ENCODE results near the gene ZNF232.
"Not testable (repeated sequence)": the region's sequence is repeated elsewhere in the genome, so short reads cannot be mapped to it uniquely, and the experiment has no call there.

Gene ZNF232

DNA sequence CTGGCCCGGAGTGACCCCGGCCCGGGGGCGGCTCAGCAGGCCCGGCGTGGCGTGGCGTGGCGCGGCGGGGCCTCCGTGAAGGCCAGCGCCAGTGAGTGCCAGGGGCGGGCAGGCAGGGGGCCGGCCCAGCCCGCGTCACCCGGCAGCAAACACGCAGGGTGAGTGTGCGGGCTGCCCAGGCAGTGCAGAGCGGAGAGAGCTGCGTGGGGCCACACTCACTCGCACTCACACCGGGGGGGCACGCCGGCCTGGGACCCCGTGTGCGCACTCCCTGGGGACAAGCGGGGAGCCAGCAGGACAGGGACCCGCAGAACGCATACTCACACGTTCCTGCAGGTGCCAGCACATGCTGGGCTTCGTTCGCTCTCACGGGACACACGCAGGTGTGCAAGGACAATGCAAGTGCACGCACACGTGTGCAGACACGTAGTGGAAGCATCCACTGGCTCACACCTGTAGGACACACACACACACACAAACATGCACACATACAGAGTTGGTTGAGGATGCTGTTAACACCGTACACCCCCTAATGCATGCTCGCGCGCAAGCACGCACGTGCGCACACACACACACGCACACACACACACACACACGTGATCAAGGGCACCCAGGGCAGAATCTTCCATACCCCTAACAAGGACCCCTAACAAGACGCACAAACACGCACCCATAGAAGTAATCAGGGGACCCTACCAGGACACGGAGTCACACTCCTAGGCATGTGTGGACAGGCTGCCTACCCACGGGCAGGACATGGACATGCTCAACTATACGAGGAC, 11.9 kb upstream of the ZNF232 start:
- H3K9me3 Mint-ChIP-seq: no peaks in the 10 kb centered on the region
- H3K27me3 Mint-ChIP-seq: peaks cover 78% of the 10 kb centered on the region
- peaks cover 1% of the 10 kb centered on the region for H3K36me3 Mint-ChIP-seq
- peak; percentile 8 for DNase-seq
- H3K4me1 Mint-ChIP-seq: peaks cover 6% of the 10 kb centered on the region
- no peak overlapping the region for H3K27ac Mint-ChIP-seq
- no peak overlapping the region for H3K4me3 Mint-ChIP-seq
- CTCF ChIA-PET: no interaction called here

DNA sequence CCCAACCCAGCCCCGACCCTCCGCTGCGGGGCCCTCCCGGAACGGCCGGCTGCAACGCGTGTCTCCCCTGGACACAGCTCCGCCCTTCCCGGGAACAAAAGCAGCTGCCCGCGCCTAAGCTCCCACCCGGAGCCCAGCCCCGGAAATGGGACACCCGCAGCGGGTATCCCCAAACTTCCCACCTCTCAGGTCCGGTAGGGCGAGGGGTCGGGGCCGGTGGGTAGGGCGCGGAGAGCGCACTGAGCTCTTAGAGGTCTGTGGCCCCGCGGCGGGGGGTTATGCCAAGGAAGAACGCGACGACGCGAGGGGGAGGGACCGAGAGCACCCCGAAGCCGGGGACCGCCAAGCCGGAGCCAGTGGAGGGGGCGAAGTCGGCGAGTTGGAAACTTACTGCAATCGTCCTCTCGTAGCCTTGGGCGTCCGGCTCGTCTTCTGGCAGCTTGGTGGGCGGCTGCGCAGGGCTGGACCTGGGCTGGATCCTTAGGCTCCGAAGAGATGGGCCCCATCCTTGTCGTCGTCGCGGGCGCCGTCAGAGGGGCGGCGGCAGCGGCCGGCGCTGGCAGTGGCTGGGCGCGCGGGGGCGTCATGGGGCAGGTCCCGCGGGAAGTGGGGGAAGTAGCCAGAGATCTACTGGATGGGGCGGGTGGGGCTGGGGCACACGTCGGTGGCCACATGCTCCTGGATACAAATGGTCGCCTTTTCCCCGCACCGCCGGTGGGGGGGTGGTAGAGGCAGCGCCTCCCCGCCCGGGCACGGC, 11.1 kb upstream of the ZNF232 start:
- peak; percentile 34 for DNase-seq
- H3K4me3 Mint-ChIP-seq: no peak overlapping the region
- peaks cover 6% of the 10 kb centered on the region for H3K4me1 Mint-ChIP-seq
- peaks cover 1% of the 10 kb centered on the region for H3K36me3 Mint-ChIP-seq
- no peaks in the 10 kb centered on the region for H3K9me3 Mint-ChIP-seq
- peaks cover 85% of the 10 kb centered on the region for H3K27me3 Mint-ChIP-seq
- no peak overlapping the region for H3K27ac Mint-ChIP-seq
- CTCF ChIA-PET: no interaction called here

DNA sequence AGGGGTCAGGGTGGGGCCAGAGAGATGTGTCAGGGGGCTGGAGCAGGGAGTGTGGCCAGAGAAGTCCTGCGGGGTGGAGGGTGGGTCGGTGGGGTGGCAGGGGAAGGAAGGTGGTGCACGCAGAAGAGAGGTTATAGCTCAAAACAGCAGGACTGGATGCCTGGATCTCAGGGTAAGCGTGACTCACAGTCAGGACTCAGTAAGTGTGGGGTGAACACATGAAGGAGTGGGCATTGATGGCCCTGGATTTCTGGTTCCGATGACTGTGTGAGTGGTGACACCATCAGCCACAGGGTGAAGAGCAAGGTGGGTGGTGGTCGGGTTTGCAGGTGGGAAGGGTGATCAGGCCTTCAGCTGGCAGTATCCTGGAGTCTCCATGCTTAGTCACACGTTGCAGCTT, 10.4 kb upstream of the ZNF232 start:
- H3K4me3 Mint-ChIP-seq, H3K4me1 Mint-ChIP-seq, H3K9me3 Mint-ChIP-seq, H3K27ac Mint-ChIP-seq, DNase-seq, CTCF ChIA-PET, H3K36me3 Mint-ChIP-seq: not testable (repeated sequence)
- H3K27me3 Mint-ChIP-seq: peaks cover 88% of the 10 kb centered on the region

DNA sequence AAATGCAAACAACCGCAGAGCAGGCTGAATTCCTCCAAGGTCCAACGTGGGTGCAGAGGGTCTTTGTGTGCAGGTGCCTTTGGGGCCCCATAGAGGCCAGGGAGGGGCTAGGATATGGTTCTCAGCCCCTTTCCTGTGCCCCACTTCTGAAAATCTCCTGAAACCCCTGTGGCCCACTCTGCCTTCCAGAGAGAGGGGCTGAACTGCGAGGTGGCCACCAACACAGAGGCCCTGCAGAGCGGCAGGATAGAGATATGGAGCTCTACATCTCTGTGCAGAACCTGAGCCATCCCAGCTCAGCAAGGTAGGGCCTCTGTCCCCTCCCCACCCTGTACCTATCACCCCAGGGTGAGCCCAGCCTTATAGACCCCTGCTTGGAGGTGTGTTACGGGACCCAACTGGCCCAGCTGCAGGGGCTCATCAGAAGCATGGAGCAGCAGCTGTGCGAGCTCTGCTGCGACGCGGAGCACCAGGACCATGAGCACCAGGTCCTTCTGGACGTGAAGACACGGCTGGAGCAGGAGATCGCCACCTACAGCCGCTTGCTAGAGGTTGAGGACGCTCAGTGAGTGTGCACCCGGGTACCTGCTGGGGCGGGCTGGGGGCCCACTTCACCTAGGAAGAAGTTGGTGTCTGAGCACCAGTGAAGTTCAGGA, 9.6 kb upstream of the ZNF232 start:
- peaks cover 1% of the 10 kb centered on the region for H3K36me3 Mint-ChIP-seq
- no peak overlapping the region for H3K27ac Mint-ChIP-seq
- no peak overlapping the region for H3K4me3 Mint-ChIP-seq
- peak; percentile 8 for DNase-seq
- peaks cover 6% of the 10 kb centered on the region for H3K4me1 Mint-ChIP-seq
- CTCF ChIA-PET: no interaction called here
- H3K9me3 Mint-ChIP-seq: no peaks in the 10 kb centered on the region
- peaks cover 91% of the 10 kb centered on the region for H3K27me3 Mint-ChIP-seq

DNA sequence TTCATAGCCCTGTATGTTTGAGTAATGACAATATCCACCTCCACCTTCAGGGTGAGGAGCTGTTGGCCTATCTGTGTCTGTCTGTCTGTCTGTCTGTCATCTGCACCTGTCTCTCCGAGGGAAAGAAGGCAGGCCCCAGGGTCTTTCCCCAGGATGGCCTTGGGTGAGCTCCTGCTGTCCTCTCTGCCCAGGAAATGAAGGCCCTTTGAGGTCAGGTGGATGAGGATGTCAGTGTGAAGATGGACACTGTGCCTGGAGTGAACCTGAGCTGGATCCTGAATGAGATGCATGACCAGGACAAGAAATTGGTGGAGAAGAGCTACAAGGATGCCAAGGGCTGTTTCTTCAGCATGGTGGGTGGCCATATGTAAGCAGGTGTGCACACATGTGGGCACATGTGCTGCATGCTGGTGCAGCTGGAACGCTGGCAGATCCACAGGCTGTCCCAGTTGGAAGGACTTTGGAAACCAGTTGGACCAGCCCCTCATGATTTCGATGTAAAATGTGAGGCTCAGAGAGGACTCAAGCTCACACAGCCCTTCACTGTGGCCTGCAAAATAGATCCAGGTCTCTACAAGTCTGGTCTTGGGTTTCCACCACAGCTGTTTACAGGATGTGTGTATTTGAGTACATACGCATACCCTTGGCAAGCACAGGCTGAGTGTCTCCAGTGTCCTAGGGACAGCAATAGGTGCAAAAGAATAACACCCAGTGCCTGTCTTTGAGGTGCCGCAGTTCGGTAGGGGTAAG, 8.9 kb upstream of the ZNF232 start:
- H3K9me3 Mint-ChIP-seq, H3K27ac Mint-ChIP-seq, H3K4me3 Mint-ChIP-seq, H3K4me1 Mint-ChIP-seq, H3K36me3 Mint-ChIP-seq, CTCF ChIA-PET: not testable (repeated sequence)
- peak; percentile 14 for DNase-seq
- H3K27me3 Mint-ChIP-seq: peaks cover 92% of the 10 kb centered on the region

DNA sequence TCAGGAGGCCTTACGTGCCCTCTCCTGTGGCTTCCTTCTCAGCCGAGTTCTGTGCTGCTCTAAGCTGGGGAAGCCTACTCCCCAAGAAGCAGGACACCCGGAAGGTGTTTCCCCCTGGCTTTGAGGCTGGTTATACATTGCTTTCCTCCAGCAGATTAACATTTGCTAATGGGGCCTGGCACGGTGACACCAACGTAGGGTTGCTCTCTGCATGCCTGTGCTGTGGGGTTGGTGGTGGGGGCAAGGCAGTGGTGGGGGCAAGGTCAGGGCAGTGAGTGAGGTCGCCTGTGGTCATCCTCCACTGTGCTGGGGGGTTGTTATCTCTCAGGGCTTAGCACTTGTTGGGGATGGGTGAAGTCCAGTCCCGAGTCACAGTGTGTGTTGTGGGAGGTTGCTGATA, 8.4 kb upstream of the ZNF232 start:
- H3K9me3 Mint-ChIP-seq: no peaks in the 10 kb centered on the region
- H3K27me3 Mint-ChIP-seq: peaks cover 95% of the 10 kb centered on the region
- DNase-seq: peak; percentile 17
- no peak overlapping the region for H3K4me3 Mint-ChIP-seq
- H3K4me1 Mint-ChIP-seq: peaks cover 6% of the 10 kb centered on the region
- H3K27ac Mint-ChIP-seq: no peak overlapping the region
- peaks cover 1% of the 10 kb centered on the region for H3K36me3 Mint-ChIP-seq
- CTCF ChIA-PET: no interaction called here

DNA sequence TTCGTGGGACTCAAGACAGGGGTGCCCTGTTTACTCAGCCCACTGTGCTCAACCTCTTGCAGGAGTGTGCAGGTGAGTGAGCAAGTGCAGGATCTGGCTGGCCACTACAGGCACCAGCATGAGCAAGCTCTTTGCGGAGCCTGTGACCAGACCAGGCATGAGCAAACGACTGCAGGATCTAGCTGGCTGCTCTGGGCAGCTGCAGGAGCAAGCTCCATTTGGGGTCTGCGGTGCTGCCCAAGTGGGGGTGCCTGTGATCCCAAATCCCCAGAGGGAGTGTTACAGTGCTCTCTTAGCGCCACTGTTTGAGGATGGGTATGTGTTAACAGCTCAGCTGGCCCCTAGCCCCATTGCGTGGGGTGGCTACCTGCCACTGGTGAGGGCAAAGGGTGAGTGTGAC, 6.5 kb upstream of the ZNF232 start:
- Mint-ChIP-seq H3K36me3 (peaks cover 15% of the 10 kb centered on the region), H3K4me1 (peaks cover 6% of the 10 kb centered on the region), H3K9me3 (no peaks in the 10 kb centered on the region), H3K27me3 (peaks cover 85% of the 10 kb centered on the region), H3K27ac (no peak overlapping the region), H3K4me3 (no peak overlapping the region)
- CTCF ChIA-PET: no interaction called here
- no peak for DNase-seq

DNA sequence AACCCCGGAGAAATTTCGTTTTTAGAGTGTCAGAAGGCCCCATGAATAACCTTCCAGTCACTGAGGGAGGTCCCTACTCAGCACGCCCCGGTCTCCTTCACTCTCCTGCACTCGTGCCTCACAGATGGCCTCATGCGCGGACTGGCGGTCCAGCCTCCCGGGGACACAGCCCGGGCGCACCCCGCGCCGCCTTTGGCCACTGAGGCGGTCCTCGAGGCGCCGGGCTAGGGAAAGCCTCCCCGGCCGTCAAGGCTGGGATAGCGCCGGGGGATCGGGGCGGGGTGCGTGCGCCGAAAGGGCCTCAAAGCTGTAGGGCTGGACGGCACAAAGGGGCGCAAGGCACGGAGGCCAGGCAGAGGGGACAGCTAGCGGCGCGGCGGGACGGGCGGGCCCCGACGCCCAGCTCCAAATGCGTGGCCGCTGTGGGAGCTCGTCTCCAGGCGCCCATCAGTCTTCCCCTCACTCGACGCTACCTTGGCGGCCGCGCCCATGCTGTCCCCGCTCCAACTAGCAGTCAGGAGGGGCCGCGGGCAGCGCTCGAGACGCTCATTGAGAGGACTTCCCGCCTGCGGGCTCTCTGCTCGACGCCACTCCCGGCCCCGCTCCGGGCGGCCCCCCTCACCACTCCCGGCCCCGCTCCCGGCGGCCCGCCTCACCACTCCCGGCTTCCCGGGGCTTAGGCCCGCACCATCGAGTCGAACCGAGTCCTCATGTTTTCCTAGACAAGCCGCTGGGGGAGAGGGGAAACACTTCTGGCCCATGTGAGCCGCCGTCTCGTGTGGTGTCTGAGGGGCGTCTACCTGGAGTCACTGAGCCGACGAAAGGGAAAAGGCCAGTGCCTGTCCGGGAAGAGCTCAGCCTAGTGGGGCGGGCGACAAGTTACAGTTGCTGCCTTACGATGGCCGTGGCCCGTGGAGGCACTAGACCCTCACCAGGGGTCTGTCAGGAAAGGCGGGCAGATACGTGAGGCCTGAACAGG, 4.3 kb upstream of the ZNF232 start, which contains the start of gene USP6:
Gene USP6, plus strand, starts transcription at position 360 of the 979 bp plus-strand sequence. CDS start 14,336 bp downstream, outside the sequence.
- Mint-ChIP-seq H3K4me1 (peaks cover 16% of the 10 kb centered on the region), H3K36me3 (peaks cover 19% of the 10 kb centered on the region), H3K27me3 (peaks cover 64% of the 10 kb centered on the region), H3K9me3 (peaks cover under 1% of the 10 kb centered on the region), H3K4me3 (no peak within 1 kb of the TSS), H3K27ac (no peak within 1 kb of the TSS)
- DNase-seq: no peak
- CTCF ChIA-PET: no interaction called here

DNA sequence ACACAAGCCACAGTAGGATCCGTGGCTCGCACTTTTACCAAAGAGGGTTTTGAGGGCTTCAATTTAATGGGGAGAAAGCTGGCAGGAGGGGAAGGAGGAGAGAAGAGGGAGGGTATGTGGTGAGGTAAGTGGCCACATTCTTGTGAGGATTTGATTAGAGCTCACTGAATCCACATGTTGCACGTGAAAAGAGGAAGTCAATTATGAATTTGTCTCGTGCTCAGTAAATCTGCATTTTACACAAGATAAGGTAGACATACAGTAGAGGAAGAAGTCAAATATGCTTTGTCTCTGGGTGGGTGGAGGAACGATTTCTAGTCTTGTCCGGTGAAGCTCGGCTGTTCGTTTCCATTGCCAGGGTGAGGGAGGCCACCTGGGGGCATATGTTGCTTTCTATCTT, 862 bp downstream of the ZNF232 start:
- H3K4me3 Mint-ChIP-seq: peak overlapping the region; percentile 78
- H3K4me1 Mint-ChIP-seq: peaks cover 21% of the 10 kb centered on the region
- H3K36me3 Mint-ChIP-seq: peaks cover 62% of the 10 kb centered on the region
- CTCF ChIA-PET: interaction anchor here (0.7 to 1.1 kb wide), 2 partner anchors 32 to 46 kb away, joined by 4 read pairs; partner anchors contain the start of gene ZFP3
- H3K27ac Mint-ChIP-seq: peak overlapping the region; percentile 62
- H3K9me3 Mint-ChIP-seq: peaks cover 36% of the 10 kb centered on the region
- no peak for DNase-seq
- H3K27me3 Mint-ChIP-seq: peaks cover 15% of the 10 kb centered on the region

DNA sequence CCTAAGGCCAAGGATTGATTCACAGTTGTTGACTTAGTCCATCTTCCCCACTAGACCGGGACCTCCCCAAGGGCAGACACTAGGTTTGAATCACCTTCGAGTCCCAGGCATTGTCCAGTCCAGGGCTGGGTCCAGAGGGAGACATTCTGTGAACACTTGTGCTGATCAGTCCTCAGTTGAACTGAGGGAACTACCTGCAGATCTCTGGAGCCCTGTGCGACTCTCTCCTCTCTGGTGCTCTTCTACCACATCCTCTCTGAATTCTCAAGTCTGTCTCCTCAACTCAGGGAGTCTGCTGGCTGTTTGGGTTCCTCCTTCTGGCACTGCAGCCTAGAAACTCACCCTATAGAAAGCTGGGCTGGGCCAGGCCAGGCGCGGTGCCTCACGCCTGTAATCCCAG, 10.8 kb downstream of the ZNF232 start:
- Mint-ChIP-seq H3K27me3 (peaks cover 32% of the 10 kb centered on the region), H3K36me3 (peaks cover 31% of the 10 kb centered on the region), H3K4me3 (no peak overlapping the region), H3K4me1 (peaks cover 4% of the 10 kb centered on the region), H3K9me3 (peaks cover 51% of the 10 kb centered on the region), H3K27ac (no peak overlapping the region)
- no peak for DNase-seq
- CTCF ChIA-PET: no interaction called here

DNA sequence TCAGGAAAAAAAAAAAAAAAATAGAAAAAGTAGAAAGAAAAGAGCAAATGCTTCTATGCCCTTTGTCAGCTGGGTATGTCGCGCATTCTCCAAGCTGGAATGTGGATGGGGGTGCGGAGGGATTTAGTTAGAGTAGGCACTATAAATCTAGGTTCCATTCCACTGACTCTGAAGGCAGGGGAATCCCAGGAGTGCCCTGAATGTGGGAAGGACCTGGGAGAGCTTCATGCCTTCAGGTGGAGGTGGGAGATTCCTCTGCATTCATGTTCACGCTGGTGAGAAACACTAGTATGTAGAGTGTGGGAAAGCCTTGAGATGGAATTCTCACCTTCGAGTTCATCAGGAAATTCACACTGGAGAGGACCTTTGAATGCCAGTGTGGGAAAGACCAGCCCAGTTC, 12.4 kb downstream of the ZNF232 start:
- Mint-ChIP-seq H3K36me3 (peaks cover 31% of the 10 kb centered on the region), H3K4me1 (peaks cover 4% of the 10 kb centered on the region), H3K27ac (no peak overlapping the region), H3K4me3 (no peak overlapping the region), H3K9me3 (peaks cover 57% of the 10 kb centered on the region), H3K27me3 (peaks cover 37% of the 10 kb centered on the region)
- no peak for DNase-seq
- CTCF ChIA-PET: no interaction called here

DNA sequence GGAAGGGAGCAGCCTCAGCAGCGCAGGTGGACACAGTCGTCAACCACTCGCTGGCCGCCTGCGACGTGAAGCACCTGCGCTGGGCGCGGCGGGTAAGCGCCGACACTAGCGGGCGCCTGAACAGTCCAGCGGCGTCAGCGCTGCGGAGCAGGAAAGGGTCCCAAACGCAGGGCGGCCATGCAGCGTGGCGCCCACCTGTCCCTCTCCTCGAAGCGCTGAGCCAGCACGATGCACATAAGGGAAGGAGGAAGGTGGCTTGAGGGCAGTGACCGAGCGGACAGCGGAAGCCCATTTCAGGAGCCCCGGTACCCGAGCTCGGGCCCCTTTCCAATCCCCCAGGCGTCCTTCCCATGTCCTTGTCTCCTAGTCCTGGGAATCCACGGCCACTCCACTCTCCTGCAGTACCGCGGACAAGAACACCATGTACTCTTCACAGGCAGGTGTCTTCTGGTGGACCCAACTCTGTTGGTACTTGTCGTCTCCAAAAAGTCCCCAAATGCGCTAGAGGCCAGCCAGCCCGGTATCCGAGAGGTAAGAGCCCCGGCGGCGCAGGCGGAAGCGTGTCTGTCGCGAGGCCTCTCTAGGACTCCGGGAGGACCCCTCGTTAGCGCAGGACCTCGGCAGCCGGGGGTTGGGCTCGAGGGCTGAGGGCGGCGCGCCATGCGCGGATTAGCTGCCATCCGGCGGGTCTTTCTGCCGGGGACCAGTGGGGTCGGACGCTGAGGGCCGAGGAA, 14.4 kb downstream of the ZNF232 start:
- CTCF ChIA-PET: no interaction called here
- peaks cover 37% of the 10 kb centered on the region for H3K27me3 Mint-ChIP-seq
- H3K4me3 Mint-ChIP-seq: peak overlapping the region; percentile 52
- peaks cover 38% of the 10 kb centered on the region for H3K36me3 Mint-ChIP-seq
- H3K27ac Mint-ChIP-seq: no peak overlapping the region
- H3K9me3 Mint-ChIP-seq: peaks cover 60% of the 10 kb centered on the region
- peak; percentile 43 for DNase-seq
- H3K4me1 Mint-ChIP-seq: peaks cover 4% of the 10 kb centered on the region

DNA sequence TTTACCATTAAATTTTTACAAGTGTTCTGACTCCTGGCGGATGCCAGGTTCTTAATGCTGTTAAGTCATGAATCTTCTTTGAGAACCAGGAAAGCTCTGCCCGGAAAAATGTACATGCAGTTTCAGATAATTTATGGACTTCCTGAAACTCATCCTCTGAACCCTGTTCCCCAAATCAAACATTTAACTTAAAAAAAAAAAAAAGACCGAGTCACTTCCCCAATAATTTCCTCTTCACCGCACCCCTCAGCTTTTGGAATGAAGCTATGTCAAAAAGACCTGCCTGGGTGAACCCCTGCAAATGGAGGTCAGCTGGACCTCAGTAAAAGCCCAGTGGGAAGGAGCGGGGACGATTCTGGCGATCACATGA, 15.0 kb downstream of the ZNF232 start:
- DNase-seq: no peak
- no peak overlapping the region for H3K4me3 Mint-ChIP-seq
- H3K27me3 Mint-ChIP-seq: peaks cover 37% of the 10 kb centered on the region
- CTCF ChIA-PET: interaction anchor here (1.0 kb wide), 1 partner anchor 35 kb away, joined by 4 read pairs; no protein-coding TSS in a partner anchor
- H3K36me3 Mint-ChIP-seq: peaks cover 41% of the 10 kb centered on the region
- H3K27ac Mint-ChIP-seq: no peak overlapping the region
- peaks cover 65% of the 10 kb centered on the region for H3K9me3 Mint-ChIP-seq
- peaks cover 4% of the 10 kb centered on the region for H3K4me1 Mint-ChIP-seq

All from activated naive CD4-positive, alpha-beta T cell treated with anti-CD3 and anti-CD28 coated beads, Interleukin-2, amount 10 ng/mL, durations not matched to agents 7 days and 5 days (primary cell).